ENCODE measurements around the gene CASK.

Gene CASK

DNA sequence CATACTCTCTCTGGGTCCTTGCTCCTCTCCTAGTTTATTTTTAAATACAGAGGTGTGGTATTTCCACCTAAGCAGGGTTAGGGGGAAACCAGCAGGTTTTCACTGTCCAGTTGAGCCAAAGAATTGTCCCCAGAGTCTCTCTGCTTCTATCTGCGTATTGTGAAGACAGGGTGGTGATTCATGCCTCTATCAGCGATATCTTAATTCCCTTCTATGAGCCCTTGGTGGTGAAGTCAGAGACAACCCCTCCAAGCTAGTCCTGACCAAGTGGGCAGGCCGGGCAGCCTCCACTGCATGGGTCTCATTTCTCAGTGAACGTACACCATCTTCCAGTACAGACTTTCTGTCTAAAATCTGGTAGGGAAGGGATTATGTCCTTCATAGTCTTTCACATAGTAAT is 335.1 kb downstream of the CASK start:
- TF ChIP-seq, protein P1, sequence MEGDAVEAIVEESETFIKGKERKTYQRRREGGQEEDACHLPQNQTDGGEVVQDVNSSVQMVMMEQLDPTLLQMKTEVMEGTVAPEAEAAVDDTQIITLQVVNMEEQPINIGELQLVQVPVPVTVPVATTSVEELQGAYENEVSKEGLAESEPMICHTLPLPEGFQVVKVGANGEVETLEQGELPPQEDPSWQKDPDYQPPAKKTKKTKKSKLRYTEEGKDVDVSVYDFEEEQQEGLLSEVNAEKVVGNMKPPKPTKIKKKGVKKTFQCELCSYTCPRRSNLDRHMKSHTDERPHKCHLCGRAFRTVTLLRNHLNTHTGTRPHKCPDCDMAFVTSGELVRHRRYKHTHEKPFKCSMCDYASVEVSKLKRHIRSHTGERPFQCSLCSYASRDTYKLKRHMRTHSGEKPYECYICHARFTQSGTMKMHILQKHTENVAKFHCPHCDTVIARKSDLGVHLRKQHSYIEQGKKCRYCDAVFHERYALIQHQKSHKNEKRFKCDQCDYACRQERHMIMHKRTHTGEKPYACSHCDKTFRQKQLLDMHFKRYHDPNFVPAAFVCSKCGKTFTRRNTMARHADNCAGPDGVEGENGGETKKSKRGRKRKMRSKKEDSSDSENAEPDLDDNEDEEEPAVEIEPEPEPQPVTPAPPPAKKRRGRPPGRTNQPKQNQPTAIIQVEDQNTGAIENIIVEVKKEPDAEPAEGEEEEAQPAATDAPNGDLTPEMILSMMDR (IDR thresholded peaks at IDR 0.05; ENCODE audit: control insufficient read depth, extremely low read depth, insufficient read depth): no peak
- no peak for DNase-seq (ENCODE audit: low read depth)
- H3K4me3 ChIP-seq (ENCODE audit: low read depth, low read length): no peak overlapping the region

DNA sequence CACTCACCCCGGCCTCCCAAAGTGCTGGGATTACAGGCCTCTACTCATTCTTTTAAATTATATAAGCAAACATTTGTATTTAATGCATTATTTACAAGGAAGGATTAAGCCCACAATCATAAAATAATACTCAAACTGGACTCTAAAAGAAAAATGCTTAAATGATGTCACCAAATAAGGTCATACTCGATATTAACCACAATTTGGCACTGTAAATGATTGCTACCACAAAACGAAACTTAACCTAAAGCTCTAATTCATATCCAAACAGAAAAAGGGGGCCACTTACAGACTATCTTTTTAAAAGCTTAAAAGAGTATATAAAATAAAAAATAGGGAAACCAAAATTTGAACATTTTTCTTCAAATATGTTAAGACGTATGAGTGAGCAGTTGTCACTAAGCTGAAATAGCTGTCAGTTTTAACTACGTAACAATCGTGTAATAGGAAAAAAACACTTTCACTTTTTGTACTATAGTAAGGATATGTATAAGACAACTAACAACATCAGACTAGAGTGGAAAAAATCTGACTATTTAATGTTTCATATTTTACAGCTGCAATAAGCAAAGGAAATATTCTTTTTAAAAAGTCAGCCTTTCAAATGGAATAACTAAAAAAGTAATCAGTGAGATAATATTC is 342.8 kb downstream of the CASK start:
- DNase-seq (ENCODE audit: low read depth): no peak
- TF ChIP-seq, protein P1 (IDR thresholded peaks at IDR 0.05; ENCODE audit: control insufficient read depth, extremely low read depth, insufficient read depth): no peak
- no peak overlapping the region for H3K4me3 ChIP-seq (ENCODE audit: low read depth, low read length)

DNA sequence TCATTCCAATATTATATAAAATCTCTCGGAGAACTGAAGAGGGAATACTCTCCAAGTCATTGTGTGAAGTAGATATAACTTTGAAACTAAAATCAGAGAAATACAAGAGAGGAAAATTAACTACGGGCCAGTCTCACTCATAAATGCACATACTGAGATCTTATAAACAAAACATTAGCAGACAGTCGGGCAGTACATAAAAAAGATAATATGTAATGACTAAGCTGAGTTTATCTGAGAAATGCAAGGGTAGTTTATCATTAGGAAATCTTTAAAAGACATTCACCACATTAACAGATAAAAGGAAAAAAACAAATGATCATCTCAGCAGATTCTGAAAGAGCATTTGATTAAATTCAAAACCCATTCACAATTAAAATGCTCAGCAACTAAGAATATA is 359.5 kb downstream of the CASK start:
- TF ChIP-seq, protein P1 (IDR thresholded peaks at IDR 0.05; ENCODE audit: control insufficient read depth, extremely low read depth, insufficient read depth): no peak
- DNase-seq (ENCODE audit: low read depth): no peak
- H3K4me3 ChIP-seq (ENCODE audit: low read depth, low read length): no peak overlapping the region

DNA sequence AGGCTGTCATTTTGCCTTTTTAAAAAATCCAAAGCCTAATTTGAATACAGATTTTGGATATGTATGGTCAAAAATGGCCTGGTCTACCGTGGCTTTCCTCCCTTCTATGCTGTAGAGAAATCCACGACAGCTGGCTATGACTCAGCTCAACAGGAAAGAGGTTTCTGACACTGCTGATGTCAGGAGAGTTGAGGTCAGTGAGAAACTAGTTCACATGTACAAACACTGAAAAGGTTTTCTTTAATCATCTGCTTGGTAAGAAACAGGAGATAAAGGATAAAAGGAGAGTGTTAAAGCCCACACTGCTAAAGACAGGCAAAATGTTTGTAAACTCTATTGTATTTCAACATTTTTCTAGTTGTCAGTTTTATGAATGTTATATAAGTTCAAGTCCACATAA is 362.3 kb downstream of the CASK start:
- no peak overlapping the region for H3K4me3 ChIP-seq (ENCODE audit: low read depth, low read length)
- no peak for DNase-seq (ENCODE audit: low read depth)
- TF ChIP-seq, protein P1 (IDR thresholded peaks at IDR 0.05; ENCODE audit: control insufficient read depth, extremely low read depth, insufficient read depth): no peak

DNA sequence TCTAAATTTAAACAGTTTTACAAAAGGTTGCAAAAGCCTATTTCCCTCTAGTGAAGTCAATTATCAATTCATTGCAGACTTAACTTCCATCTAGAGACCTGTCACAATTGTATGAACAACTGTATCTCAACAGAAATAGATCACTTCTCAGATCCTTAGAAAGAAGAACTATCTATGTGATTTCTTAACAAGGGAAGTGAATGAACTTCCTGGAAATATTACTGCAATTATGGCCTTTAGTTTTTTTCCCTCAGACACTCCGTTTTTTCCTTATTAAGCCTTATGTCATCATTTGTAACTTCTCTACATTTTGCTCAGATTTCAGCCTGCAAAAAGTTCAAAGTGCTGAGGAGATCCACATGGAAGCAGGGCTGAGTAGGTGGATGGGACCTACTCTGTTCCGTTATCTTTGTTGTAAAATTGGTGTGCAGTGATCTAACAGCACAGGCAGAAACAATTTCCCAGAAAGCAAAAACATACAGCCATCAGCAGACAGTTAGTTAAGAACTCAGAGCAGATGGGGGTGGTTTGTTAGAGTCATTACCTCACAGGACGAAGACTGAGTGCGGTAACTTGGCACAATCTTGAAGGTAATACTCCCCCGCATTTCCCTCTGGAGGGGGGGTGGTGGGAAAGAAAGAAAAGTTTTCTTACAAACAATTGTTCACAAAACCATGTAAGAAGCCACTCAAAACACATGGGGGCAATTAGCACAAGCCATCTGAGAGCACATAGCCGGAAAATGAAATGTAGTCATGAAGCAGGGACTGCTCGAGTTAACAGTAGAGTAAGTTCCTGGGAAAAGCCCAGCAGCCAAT is 363.9 kb downstream of the CASK start:
- no peak overlapping the region for H3K4me3 ChIP-seq (ENCODE audit: low read depth, low read length)
- TF ChIP-seq, protein P1 (IDR thresholded peaks at IDR 0.05; ENCODE audit: control insufficient read depth, extremely low read depth, insufficient read depth): no peak

DNA sequence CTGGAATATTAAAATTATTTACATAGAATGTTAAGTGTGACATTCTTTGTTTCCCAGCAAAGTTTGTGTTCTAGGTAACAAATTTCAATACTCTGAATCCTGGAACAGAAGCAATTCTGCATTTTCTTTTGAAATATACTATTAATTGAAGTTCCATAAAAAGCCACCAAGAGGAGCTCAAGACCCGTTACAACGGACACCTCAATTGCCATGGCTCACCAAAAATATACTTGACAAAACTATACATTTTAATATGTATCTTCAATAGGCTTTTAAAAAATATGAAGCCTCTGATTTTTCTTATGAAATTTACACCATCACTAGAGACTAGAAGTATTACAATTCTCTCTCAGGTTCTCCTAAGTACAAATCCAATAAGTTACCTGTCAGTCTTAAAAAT is 364.8 kb downstream of the CASK start:
- DNase-seq (ENCODE audit: low read depth): no peak
- TF ChIP-seq, protein P1 (IDR thresholded peaks at IDR 0.05; ENCODE audit: control insufficient read depth, extremely low read depth, insufficient read depth): peak; percentile 42
- H3K4me3 ChIP-seq (ENCODE audit: low read depth, low read length): no peak overlapping the region

More for the DNA sequence above, 363.9 kb downstream of the CASK start:
- DNase-seq (ENCODE audit: low read depth): no peak
